Panc1 (cell line): ENCODE results near the gene RCL1.

Experiments
- POLR2AphosphoS5 ChIP-seq: IDR thresholded peaks from 2 replicates; pipeline ENCODE4 v1.6.1; 2012; ENCODE audit warnings: mild to moderate bottlenecking, low read depth, low read length, moderate library complexity
- SIN3A ChIP-seq: IDR thresholded peaks from 2 replicates; pipeline ENCODE4 v1.6.1; 2012; ENCODE audit warnings: low read depth, mild to moderate bottlenecking, low read length, moderate library complexity, borderline replicate concordance; ENCODE audit not compliant: insufficient read depth
- TCF7L2 ChIP-seq: IDR thresholded peaks from 2 replicates; pipeline ENCODE4 v1.6.1; 2011; ENCODE audit warnings: mild to moderate bottlenecking, low read depth, low read length, inconsistent platforms
- TF ChIP-seq, protein P1 (sequence below): fragments of 450-650 bp; IDR thresholded peaks from 2 replicates; pipeline ENCODE4 v1.5.1; 2017; ENCODE audit warnings: mild to moderate bottlenecking
- TF ChIP-seq, protein P2 (sequence below), 2 experiments: IDR thresholded peaks; 2 replicates each; pipeline ENCODE4 v1.6.1; 2011 to 2012; ENCODE audit warnings: low read depth in 2 of 2, control low read depth in 1 of 2, low read length in 1 of 2, mild to moderate bottlenecking in 1 of 2, moderate library complexity in 1 of 2; ENCODE audit not compliant: insufficient read depth in 1 of 2

DNA sequence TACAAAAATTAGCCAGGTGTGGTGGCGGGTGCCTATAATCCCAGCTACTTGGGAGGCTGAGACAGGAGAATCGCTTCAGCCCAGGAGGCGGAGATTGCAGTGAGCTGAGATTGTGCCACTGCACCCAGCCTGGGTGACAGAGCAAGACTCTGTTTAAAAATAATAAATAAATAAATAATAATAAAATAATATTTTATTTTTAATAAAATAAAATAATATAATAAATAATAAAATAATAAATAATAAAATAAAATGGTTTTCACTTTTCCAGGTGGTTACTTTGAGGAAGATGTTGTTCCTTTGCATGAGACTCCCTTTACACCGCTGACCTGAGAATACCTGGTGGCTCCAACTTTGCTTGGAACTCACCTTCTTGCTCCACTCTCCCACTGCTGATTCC is 82.8 kb downstream of the RCL1 start:
- TF ChIP-seq, protein P1, sequence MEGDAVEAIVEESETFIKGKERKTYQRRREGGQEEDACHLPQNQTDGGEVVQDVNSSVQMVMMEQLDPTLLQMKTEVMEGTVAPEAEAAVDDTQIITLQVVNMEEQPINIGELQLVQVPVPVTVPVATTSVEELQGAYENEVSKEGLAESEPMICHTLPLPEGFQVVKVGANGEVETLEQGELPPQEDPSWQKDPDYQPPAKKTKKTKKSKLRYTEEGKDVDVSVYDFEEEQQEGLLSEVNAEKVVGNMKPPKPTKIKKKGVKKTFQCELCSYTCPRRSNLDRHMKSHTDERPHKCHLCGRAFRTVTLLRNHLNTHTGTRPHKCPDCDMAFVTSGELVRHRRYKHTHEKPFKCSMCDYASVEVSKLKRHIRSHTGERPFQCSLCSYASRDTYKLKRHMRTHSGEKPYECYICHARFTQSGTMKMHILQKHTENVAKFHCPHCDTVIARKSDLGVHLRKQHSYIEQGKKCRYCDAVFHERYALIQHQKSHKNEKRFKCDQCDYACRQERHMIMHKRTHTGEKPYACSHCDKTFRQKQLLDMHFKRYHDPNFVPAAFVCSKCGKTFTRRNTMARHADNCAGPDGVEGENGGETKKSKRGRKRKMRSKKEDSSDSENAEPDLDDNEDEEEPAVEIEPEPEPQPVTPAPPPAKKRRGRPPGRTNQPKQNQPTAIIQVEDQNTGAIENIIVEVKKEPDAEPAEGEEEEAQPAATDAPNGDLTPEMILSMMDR: no peak
- TF ChIP-seq SIN3A (no peak), TCF7L2 (no peak), POLR2AphosphoS5 (no peak)
- TF ChIP-seq, protein P2, sequence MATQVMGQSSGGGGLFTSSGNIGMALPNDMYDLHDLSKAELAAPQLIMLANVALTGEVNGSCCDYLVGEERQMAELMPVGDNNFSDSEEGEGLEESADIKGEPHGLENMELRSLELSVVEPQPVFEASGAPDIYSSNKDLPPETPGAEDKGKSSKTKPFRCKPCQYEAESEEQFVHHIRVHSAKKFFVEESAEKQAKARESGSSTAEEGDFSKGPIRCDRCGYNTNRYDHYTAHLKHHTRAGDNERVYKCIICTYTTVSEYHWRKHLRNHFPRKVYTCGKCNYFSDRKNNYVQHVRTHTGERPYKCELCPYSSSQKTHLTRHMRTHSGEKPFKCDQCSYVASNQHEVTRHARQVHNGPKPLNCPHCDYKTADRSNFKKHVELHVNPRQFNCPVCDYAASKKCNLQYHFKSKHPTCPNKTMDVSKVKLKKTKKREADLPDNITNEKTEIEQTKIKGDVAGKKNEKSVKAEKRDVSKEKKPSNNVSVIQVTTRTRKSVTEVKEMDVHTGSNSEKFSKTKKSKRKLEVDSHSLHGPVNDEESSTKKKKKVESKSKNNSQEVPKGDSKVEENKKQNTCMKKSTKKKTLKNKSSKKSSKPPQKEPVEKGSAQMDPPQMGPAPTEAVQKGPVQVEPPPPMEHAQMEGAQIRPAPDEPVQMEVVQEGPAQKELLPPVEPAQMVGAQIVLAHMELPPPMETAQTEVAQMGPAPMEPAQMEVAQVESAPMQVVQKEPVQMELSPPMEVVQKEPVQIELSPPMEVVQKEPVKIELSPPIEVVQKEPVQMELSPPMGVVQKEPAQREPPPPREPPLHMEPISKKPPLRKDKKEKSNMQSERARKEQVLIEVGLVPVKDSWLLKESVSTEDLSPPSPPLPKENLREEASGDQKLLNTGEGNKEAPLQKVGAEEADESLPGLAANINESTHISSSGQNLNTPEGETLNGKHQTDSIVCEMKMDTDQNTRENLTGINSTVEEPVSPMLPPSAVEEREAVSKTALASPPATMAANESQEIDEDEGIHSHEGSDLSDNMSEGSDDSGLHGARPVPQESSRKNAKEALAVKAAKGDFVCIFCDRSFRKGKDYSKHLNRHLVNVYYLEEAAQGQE (IDR thresholded peaks at IDR 0.05; ENCODE audit: insufficient read depth in 1 of 2, low read depth in 2 of 2, low read length in 1 of 2): no peak
